ENCODE results near the gene SMAD1.
"Not testable (repeated sequence)": the region's sequence is repeated elsewhere in the genome, so short reads cannot be mapped to it uniquely, and the experiment has no call there.

SMAD1 gene

DNA sequence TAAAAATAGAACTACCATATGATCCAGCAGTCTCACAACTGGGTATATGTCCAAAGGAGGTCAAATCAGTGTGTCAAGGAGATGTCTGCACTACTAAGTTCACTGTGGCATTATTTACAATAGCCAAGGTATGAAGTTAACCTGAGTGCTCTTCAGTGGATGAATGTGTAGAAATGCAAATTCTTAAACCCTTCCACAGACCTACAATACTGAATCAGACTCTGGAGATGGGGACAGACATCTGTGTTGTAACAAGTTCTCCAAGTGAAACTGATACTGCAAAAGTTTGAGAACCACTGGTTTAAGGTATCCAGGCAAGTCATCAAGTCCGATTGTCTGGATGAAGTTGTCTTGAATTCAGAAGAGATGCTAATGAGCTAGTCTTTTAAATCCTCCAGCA lies 38.5 kb downstream of the SMAD1 start:
- DNase-seq (ENCODE audit: low read depth, low spot score) = no peak
- no peak overlapping the region for H3K4me3 ChIP-seq (ENCODE audit: low read length)

DNA sequence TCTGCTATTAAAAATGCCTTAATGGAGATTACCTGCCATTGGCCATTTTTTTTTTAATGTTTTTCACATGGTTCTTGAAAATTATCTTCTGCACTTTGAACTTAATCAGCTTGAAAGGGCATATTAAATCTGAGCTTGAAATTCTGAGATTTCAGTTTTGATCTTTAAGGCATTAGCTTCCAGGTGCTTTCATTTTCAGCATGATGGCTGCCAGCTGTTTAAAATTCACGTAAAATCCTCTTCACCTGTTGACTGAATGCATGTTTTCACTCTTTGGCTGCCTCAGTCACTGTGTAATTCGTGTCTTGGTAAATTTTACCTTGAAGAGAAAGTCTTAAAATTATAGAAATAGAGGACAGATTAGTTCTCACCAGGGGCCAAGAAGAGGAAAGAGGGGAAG lies 39.6 kb downstream of the SMAD1 start:
- H3K4me3 ChIP-seq (ENCODE audit: low read length) = no peak overlapping the region

DNA sequence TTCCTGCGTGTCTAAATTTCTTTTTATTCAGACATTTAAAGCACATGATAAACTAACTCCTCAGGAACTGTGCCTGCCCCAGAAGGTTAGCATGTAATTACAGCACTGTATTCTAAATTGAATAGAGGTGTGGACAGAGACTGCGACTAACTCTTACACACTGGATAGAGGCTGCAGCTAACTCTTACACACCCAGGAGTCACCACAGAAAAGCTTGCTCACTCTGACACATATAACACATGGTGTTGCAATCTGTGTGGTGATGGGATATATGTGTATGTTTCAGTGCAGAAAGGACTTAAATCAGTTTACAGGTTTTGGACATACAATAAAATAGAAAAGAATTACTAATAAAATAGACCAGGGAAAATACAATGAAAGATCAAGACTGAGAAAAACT lies 41.5 kb downstream of the SMAD1 start:
- H3K4me3 ChIP-seq (ENCODE audit: low read length) = no peak overlapping the region
- DNase-seq (ENCODE audit: low read depth, low spot score) = no peak

More for the DNA sequence above, 39.6 kb downstream of the SMAD1 start:
- no peak for DNase-seq (ENCODE audit: low read depth, low spot score)

DNA sequence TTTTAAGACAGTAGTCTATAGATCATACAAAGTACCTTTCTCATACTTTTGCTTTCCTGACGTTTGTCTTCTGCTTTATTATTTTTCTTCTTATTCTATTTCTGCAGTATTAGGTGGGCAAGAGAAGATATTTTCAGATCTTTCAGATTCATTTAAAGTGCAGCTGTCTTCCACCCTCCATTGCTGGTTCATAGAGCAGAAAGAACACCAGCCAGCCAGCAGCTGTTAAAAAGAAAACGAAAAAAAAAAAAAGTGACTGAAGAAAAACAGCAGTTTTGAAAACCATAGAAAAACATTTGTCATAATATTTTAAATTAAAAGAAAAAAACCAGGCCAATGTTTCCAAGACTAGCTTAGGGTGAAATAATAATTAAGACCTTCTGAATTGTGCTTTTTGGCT lies 42.9 kb downstream of the SMAD1 start:
- no peak overlapping the region for H3K4me3 ChIP-seq (ENCODE audit: low read length)
- DNase-seq (ENCODE audit: low read depth, low spot score) = no peak

DNA sequence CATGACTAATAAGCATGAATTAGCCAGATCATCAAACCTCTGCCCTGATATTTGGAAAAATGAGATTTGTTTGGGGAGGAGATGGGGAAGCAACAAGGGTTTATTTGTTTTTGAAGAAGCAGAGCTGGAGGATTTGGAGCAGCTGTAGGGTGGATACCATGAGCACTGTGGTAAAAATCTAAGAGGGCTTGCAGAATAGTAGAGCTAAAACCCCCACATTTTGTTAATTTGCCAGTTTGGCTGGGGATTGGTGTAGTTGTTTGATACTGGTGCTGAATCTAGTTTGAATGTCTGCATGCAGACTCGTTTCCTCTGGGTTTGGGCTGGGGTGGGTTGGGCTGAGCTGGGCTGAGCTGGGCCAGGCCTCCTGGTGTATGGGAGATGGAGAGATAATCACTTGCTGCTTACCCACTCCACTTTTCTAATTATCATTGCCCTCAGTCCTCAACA lies 43.7 kb downstream of the SMAD1 start:
- DNase-seq (ENCODE audit: low read depth, low spot score) = no peak
- H3K4me3 ChIP-seq (ENCODE audit: low read length) = no peak overlapping the region

DNA sequence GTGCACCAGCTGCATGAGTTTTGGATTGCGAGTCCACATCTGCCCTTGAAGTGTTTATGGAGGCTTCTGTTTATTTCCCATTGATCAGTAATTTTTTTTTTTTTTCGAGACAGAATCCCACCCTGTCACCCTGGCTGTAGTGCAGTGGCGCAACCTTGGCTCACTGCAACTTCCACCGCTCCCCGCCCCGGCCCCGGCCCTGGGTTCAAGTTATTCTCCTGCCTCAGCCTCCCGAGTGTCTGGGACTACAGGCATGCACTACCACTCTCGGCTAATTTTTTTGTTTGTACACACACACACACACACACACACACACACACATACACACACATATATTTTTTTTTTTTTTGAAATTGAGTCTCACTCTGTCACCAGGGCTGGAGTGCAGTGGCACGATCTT lies 46.1 kb downstream of the SMAD1 start:
- DNase-seq (ENCODE audit: low read depth, low spot score) = no peak
- H3K4me3 ChIP-seq (ENCODE audit: low read length) = no peak overlapping the region

DNA sequence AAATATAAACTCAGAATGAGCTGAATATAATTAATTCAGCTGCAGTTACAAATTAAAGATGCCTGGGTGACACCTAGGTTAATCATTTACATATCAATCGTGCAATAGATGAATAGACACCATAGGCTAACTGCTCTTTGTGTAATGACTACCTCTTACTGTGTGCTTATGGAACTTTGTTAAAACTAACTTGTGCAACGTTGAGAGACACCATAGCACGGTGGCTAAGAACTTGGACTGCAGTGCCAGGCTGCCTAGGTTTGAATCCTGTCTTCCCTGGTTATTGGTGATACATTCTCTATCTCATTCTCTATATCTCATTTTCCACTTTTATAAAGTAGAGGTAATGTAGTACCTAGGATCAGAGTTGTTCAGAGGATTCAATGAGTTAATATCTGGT lies 46.9 kb downstream of the SMAD1 start:
- no peak for DNase-seq (ENCODE audit: low read depth, low spot score)
- no peak overlapping the region for H3K4me3 ChIP-seq (ENCODE audit: low read length)

DNA sequence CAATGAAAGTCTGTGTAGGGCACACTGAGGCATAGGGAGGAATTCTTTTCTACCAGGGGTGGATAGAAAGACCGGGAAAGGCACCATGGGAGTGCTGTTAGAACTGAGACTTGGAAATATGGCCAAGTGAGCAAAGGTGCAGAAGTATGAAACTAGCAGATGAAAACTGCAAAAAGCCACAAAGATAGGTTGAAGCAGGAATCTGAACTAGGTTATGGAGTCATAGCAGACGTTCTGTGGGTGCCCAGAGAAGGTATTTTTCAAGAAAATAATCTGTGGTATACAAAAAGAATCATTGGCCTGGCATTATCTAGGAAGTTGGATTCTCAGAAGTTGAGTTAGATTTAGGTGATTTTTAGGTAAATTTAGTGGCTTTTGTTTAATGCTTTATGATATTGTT lies 48.5 kb downstream of the SMAD1 start:
- H3K4me3 ChIP-seq (ENCODE audit: low read length) = no peak overlapping the region
- no peak for DNase-seq (ENCODE audit: low read depth, low spot score)

DNA sequence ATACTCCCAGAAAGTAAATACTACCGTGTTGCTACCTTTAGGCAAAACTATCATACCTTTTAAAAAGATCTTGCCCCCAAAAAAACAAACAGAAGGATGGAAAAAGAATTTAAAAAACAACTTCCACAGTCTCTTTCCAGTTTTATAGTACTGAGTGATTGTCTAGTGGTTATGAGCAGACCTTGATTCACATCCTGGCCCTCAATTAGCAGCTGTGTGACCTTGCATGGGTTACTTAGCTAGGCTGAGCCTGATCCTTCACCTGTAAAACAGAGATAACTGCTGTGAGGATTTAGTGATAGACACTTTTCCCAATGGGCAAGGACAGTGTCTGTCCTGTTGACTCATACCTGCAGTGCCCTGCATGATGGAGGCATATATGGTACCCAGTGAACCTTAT lies 49.0 kb downstream of the SMAD1 start:
- DNase-seq (ENCODE audit: low read depth, low spot score) = no peak
- no peak overlapping the region for H3K4me3 ChIP-seq (ENCODE audit: low read length)

DNA sequence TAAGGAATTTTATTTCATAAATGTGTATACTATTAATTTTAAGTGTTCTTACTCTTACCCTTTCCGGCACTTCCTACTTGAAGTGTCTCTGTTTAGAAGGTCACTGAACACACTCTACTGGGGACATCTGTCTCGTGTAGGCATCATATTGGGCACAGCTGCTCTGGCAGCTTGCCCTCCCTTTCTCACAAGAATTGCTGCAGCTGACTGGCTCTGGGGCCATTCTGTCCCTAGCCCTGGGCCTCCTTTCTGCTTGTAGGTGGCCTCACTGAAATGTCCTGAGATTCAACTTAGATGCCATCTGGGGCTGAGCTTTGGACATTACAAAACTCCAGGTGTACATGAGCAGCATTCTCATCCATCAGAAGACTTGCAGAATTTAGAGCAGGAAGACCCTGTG lies 49.6 kb downstream of the SMAD1 start:
- H3K4me3 ChIP-seq (ENCODE audit: low read length) = no peak overlapping the region
- no peak for DNase-seq (ENCODE audit: low read depth, low spot score)

DNA sequence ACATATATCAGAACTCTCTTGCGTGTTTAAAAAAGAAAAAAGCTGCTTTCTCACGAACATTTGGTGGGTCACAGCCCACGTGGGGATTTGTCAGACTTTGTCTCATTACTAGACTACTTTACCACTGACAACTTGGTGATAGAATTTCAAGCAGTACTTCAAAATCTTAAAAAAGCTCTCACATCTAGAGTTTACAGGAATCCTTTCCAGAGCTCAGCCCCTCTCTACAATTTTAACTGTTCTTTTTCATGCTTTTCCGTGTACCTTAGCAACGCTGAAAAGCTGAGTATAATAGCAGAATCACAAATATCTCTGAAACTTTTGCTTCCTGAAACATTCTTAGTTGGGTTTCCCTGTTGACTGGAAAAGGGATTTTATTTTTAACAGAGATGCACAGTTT lies 50.2 kb downstream of the SMAD1 start:
- H3K4me3 ChIP-seq (ENCODE audit: low read length) = no peak overlapping the region
- no peak for DNase-seq (ENCODE audit: low read depth, low spot score)

DNA sequence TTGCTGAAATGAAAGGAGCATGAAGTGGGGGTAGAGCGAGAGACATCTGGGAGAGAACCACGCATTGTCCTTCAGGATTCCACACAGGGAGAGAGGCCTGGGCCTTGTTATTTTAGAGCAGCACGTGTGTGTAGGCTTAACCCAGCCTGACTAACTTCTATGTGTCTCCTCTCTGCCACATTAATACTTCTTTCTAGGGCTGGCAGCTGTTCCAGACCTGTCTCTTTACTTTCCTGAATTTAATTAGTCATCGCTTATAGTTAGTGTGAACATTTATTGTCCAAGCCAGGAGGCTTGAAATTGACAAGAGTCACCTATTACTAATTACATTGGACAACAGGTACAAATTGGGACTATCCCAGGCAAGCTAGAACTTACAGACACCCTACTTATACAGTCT lies 51.3 kb downstream of the SMAD1 start:
- no peak overlapping the region for H3K4me3 ChIP-seq (ENCODE audit: low read length)
- DNase-seq (ENCODE audit: low read depth, low spot score) = no peak

DNA sequence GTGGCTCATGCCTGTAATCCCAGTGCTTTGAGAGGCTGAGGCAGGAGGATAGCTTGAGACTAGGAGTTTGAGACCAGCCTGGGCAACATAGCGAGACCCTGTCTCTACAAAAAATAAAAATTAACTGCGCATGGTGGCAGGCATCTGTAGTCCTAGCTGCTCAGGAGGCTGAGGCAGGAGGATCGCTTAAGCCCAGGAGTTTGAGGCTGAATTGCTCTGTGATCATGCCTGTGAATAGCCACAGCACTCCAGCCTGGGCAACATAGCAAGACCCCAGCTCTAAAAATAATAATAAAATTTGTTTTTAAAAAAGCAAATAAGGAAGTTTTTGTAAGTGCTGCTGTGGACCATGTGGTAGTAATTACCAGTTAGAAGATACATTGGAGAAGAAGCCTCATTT lies 51.8 kb downstream of the SMAD1 start:
- DNase-seq (ENCODE audit: low read depth, low spot score); H3K4me3 ChIP-seq (ENCODE audit: low read length): not testable (repeated sequence)

DNA sequence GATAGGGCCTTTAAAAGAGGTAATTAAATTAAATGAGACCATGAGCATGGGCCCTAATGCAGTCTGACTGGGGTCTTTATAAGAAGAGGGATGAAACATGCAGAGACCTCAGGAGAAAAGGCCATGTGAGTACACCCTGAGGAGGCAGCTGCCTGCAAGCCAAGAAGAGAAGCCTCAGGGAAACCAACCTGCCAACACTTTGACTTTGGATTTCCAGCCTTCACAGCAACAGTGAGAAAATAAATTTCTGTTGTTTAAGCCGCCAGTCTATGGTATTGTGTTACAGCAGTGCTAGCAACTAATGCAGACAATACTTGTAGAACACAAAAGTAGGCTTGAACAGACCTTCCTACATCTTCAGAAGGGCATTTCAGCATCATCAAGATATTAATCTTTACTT lies 52.3 kb downstream of the SMAD1 start:
- H3K4me3 ChIP-seq (ENCODE audit: low read length) = no peak overlapping the region
- DNase-seq (ENCODE audit: low read depth, low spot score) = no peak

DNA sequence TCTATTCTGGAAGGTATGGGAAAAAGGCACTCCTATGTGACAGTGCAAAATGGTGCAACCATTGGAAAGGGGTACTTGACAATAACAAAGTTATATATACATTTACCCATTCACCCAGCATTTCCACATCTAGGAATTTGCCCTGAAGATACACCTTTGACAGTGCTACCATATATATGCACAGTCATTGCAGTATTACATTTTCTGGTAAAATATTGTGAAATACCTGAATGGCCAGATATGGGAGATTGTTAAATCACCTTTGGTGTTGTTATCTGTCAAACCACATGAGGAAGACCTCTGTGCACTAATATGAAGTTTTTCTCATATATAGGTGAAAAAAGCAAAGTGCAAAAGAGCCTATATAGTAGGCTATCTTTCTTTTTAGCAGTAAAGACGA lies 53.5 kb downstream of the SMAD1 start:
- DNase-seq (ENCODE audit: low read depth, low spot score) = no peak
- no peak overlapping the region for H3K4me3 ChIP-seq (ENCODE audit: low read length)

DNA sequence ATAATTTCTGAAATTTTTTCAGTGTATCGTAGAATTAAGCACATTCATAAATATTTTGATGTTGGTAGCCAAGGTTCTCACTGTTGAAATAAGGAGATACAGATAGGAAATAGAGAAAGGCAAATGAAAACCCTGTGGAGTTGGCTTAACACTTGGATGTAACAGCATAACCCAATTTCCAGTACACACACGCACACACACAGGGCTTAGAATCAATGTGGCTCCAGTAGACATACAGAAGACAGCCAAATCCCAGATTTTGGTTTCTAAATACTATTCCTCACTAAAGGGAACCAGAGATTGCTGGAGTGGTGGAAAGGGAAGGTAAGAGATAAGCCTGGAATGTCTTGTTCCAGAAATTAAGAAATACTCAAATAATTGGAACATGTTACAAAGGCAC lies 54.4 kb downstream of the SMAD1 start:
- no peak overlapping the region for H3K4me3 ChIP-seq (ENCODE audit: low read length)
- DNase-seq (ENCODE audit: low read depth, low spot score) = no peak

DNA sequence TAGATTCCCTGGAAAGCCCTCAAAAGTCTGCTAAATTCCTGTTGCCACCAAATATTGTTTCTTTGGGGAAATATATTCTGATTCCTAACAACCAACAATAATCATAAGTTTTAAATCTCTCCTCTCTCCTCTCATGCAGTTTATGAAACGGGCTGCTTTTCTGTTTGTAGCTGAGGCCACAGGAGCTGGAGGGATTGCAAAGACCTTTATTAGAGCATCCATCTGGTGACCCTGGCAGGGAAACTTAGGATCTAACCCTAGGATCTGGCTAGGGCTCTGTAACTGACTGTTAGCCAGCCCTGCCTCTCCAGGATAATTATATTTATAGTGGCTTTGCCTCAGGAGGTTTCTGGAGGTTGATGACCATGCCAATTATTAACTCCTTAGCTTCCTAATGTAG lies 56.9 kb downstream of the SMAD1 start:
- no peak overlapping the region for H3K4me3 ChIP-seq (ENCODE audit: low read length)
- no peak for DNase-seq (ENCODE audit: low read depth, low spot score)

DNA sequence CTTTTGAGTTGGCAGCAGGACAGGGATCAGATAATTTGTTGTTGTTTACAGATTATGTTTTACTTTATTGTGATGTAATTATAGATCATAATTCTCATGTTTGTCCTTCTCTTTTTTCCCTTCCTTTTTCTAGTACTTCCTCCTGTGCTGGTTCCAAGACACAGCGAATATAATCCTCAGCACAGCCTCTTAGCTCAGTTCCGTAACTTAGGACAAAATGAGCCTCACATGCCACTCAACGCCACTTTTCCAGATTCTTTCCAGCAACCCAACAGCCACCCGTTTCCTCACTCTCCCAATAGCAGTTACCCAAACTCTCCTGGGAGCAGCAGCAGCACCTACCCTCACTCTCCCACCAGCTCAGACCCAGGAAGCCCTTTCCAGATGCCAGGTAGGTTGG lies 58.0 kb downstream of the SMAD1 start:
- H3K4me3 ChIP-seq (ENCODE audit: low read length) = no peak overlapping the region
- DNase-seq (ENCODE audit: low read depth, low spot score) = no peak

DNA sequence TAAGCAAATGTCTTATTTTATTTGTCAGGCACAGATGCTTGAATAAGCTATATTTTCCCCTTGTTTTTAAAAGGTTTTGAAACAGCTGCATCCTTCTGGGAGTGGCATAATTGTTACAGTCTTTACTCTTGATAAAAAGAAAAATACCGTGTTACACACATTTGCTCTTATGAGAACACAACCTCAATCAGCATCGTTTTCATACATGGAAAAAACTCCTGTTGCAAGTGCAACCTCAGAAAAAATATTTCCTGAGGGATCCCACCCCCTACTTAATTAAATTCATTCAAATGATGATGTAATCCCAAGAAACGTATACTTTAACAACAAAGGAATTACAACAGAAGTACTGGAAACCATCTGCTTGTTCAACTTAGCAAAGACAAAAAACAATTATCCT lies 58.6 kb downstream of the SMAD1 start:
- DNase-seq (ENCODE audit: low read depth, low spot score) = no peak
- H3K4me3 ChIP-seq (ENCODE audit: low read length) = no peak overlapping the region

DNA sequence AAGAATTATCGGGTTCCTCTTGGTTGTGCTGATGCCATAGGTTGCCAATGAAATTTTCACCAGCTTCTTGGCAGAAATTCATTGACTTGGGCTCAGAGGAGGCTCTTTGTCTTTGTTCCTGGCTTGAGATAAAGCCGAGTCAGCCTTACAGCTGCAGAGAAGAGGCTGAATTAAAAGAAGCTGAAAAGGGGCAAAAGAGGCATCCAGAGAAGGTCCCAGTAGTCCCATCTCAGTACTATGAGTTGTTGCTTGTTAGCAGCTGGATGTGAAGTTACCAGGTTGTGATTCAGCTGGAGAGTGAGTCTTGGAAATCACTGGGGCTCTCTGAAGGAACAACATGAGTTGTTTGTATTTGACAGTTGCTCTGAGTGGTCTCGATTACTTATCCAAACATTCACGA lies 59.7 kb downstream of the SMAD1 start:
- no peak overlapping the region for H3K4me3 ChIP-seq (ENCODE audit: low read length)
- DNase-seq (ENCODE audit: low read depth, low spot score) = no peak

DNA sequence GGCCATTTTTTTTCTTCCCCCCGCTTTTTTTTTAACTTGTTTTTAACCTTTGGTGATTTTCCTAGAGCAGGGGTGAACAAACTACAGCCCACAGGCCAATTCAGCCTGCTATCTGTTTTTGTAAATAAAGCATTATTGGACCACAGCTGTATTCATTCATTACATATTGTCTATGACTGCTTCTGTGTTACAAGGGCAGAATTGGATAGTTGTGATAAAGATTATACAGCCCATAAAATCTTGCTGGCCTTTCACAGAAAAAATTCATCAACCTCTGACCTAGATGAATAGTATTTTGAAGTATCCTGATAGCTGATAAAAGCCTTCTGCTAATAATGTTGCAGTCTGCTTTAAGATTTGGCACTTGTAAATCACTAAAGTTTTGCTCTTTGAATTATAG lies 63.4 kb downstream of the SMAD1 start:
- H3K4me3 ChIP-seq (ENCODE audit: low read length) = no peak overlapping the region
- no peak for DNase-seq (ENCODE audit: low read depth, low spot score)

DNA sequence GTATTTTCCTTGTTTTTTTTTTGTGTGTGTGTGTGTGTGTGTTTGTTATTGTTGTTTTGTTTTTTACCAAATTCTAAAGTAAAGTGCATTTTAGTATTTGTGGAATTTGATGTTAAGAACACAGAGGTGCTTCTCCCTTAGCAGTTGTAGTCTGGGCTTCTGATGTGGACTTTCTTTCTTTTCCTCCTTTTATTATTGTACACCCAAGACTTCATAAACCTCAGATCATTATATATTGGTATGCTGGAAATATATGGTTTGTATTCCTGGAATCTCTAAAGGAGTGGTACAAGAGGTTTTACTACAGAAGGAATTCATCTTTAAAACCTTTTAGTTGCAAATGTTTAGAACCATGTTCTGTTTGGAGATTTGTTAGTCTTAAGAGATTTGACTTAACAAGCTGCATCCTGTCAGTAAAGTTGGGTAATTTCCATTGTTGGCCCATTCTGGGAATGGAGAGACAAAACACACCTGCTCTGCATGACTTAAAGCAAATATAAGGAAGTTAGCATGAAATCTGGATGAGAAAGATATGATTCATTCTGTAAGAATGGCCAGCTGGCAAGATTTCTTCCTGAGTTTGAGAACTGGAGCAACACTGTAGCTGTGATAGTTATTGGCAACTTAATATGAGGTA lies 64.0 kb downstream of the SMAD1 start:
- no peak overlapping the region for H3K4me3 ChIP-seq (ENCODE audit: low read length)
- DNase-seq (ENCODE audit: low read depth, low spot score) = no peak
